OCI-LY7 (cell line): ENCODE data around the gene BUB3. TPM values are rescaled to one million over a fixed set of nuclear protein-coding genes. Genes with fewer than 3 reads are reported as not detected.

Source experiments
- BruUV-seq: library from RNA; stranded (reverse); fragments of 400-500 nt; replicated peaks from 2 replicates; lab custom pipeline; 2021; lab: Mats Ljungman, UMichigan
- CTCF ChIA-PET: fragments of 300-600 bp; sonication (Branson Sonifier 250); formaldehyde crosslinking; loops from one replicate; lab custom pipeline; 2022; ENCODE audit warnings: antibody characterized with exemption; ENCODE audit not compliant: unreplicated experiment; lab: Charles Lee
- POLR2A ChIA-PET: fragments of 300-600 bp; sonication (Branson Sonifier 250); formaldehyde crosslinking; loops from one replicate; lab custom pipeline; 2022; ENCODE audit warnings: antibody characterized with exemption; lab: Charles Lee
- DNase-seq: peaks from one replicate; pipeline ENCODE4 v3.0.0-alpha.2; 2015; ENCODE audit warnings: low spot score
- H2AFZ ChIP-seq: fragments of 200-600 bp; sonication (generic), shearing (Covaris generic); 2 replicates; pipeline ENCODE4 v1.6.1; 2014; ENCODE audit warnings: mild to moderate bottlenecking, antibody characterized with exemption, low read length, moderate library complexity
- H3K27ac ChIP-seq: fragments of 200-600 bp; sonication (generic); 2 replicates; pipeline ENCODE4 v1.5.1; 2014; ENCODE audit warnings: mixed run types, low read depth, mild to moderate bottlenecking, moderate library complexity, low read length, inconsistent platforms; ENCODE audit not compliant: poor library complexity, severe bottlenecking
- H3K36me3 ChIP-seq: fragments of 200-600 bp; sonication (generic); 2 replicates; pipeline ENCODE4 v1.6.1; 2014; ENCODE audit warnings: mild to moderate bottlenecking, antibody characterized with exemption, low read length, moderate library complexity, mixed read lengths; ENCODE audit not compliant: insufficient read depth
- H3K4me1 ChIP-seq: fragments of 200-600 bp; sonication (generic); 2 replicates; pipeline ENCODE4 v1.5.1; 2014; ENCODE audit warnings: mild to moderate bottlenecking, low read length; ENCODE audit not compliant: insufficient read depth, poor library complexity, severe bottlenecking
- H3K4me2 ChIP-seq: fragments of 200-600 bp; sonication (generic); 2 replicates; pipeline ENCODE4 v1.6.1; 2014; ENCODE audit warnings: mild to moderate bottlenecking, low read length
- H3K4me3 ChIP-seq: fragments of 200-600 bp; sonication (generic); 2 replicates; pipeline ENCODE4 v1.5.1; 2014; ENCODE audit warnings: mild to moderate bottlenecking, low read depth, low read length; ENCODE audit not compliant: poor library complexity, severe bottlenecking
- H3K79me2 ChIP-seq: fragments of 200-600 bp; sonication (generic); 2 replicates; pipeline ENCODE4 v1.6.1; 2016; ENCODE audit warnings: low read depth, mild to moderate bottlenecking, low read length, moderate library complexity, mixed read lengths; ENCODE audit not compliant: insufficient read depth
- H3K9me2 ChIP-seq: fragments of 200-600 bp; sonication (generic); 2 replicates; pipeline ENCODE4 v1.6.1; 2016; ENCODE audit warnings: mild to moderate bottlenecking, low read length, mixed read lengths; ENCODE audit not compliant: insufficient read depth
- H3K9me3 ChIP-seq: fragments of 200-600 bp; sonication (generic); 2 replicates; pipeline ENCODE4 v1.6.1; 2014; ENCODE audit warnings: mild to moderate bottlenecking, mixed run types, low read length, mixed read lengths
- H4K20me1 ChIP-seq: fragments of 200-600 bp; sonication (generic); 2 replicates; pipeline ENCODE4 v1.6.1; 2014; ENCODE audit warnings: mild to moderate bottlenecking, antibody characterized with exemption, low read length, moderate library complexity, mixed read lengths; ENCODE audit not compliant: insufficient read depth
- CTCF ChIP-seq: fragments of 200-600 bp; sonication (generic); conservative IDR thresholded peaks from 2 replicates; pipeline ENCODE4 v1.5.1; 2014; ENCODE audit warnings: mild to moderate bottlenecking, antibody characterized with exemption, low read length, moderate library complexity, mixed read lengths
- EZH2phosphoT487 ChIP-seq: fragments of 200-600 bp; sonication (generic); IDR thresholded peaks from 2 replicates; pipeline ENCODE4 v1.6.1; 2018; ENCODE audit warnings: low read depth, borderline replicate concordance, mild to moderate bottlenecking, mixed run types, antibody characterized with exemption, low read length, moderate library complexity, mixed read lengths
- intact Hi-C: fragments of 100-400 bp; cut with micrococcal nuclease; formaldehyde crosslinking; loops from one replicate; pipeline ENCODE4 v1.10.0; 2022; ENCODE audit not compliant: unreplicated experiment
- total RNA-seq, 2 experiments: library from RNA; depleted of rRNA in 1 of 2; stranded (reverse); fragments of >200 nt in 1 of 2; shearing (Covaris generic) in 1 of 2; gene quantifications; 2 replicates each; pipeline ENCODE4 v1.2.3, GENCODE V29; 2014 to 2022

The BUB3 gene
- total RNA-seq, 2 experiments from 2014 or later: 312 to 526 TPM

- H3K4me1 ChIP-seq: peaks cover 5% of the 10 kb centered on the region
- no peak for TF ChIP-seq EZH2phosphoT487
- TF ChIP-seq CTCF: peak; percentile 39
- no peak overlapping the region for H2AFZ ChIP-seq
- DNase-seq: no peak
- CTCF ChIA-PET: no interaction called here
- H3K4me3 ChIP-seq: no peak overlapping the region
- no peaks in the 10 kb centered on the region for H3K9me2 ChIP-seq
- no peaks in the 10 kb centered on the region for H3K36me3 ChIP-seq
- H3K9me3 ChIP-seq: no peaks in the 10 kb centered on the region
- no TSS peak for BruUV-seq
- H4K20me1 ChIP-seq: no peaks in the 10 kb centered on the region
- intact Hi-C loops: loop anchor here (5.0 kb wide), 1 partner anchor 392 kb away; no protein-coding TSS in a partner anchor
- H3K79me2 ChIP-seq: no peaks in the 10 kb centered on the region
- POLR2A ChIA-PET: interaction anchor here (0.6 to 2.0 kb wide), 2 partner anchors 9 to 1170 kb away, joined by 3 to 10 read pairs; partner anchors contain the start of genes BUB3 and NSMCE4A
- no peak overlapping the region for H3K27ac ChIP-seq
- H3K4me2 ChIP-seq: no peak overlapping the region
Observed at GRCh38 chr10:123144697-123145541, 9.3 kb upstream of the BUB3 start.

GRCh38 chr10:123145542-123146012 is 8.6 kb upstream of the BUB3 start:
- Histone ChIP-seq H3K4me2 (no peak overlapping the region), H3K4me1 (peaks cover 5% of the 10 kb centered on the region), H3K79me2 (no peaks in the 10 kb centered on the region), H3K36me3 (no peaks in the 10 kb centered on the region), H2AFZ (no peak overlapping the region), H3K4me3 (no peak overlapping the region), H3K9me2 (no peaks in the 10 kb centered on the region), H4K20me1 (no peaks in the 10 kb centered on the region), H3K27ac (no peak overlapping the region), H3K9me3 (no peaks in the 10 kb centered on the region)
- ChIA-PET CTCF (no interaction called here), POLR2A (interaction anchor here (0.6 to 2.0 kb wide), 3 partner anchors 8 to 1170 kb away, joined by 3 to 10 read pairs (median 3); partner anchors contain the start of genes BUB3 and NSMCE4A)
- BruUV-seq: no TSS peak
- intact Hi-C loops: loop anchor here (5.0 kb wide), 1 partner anchor 392 kb away; no protein-coding TSS in a partner anchor
- TF ChIP-seq EZH2phosphoT487 (no peak), CTCF (no peak)
- DNase-seq: no peak
